Astrocyte of the spinal cord (primary cell): ENCODE data around the gene CALHM4.

Experiments used
- DNase-seq: peaks from one replicate; pipeline ENCODE4 v3.0.0; 2011; ENCODE audit warnings: low read depth, low spot score
- H3K4me3 ChIP-seq: 2 replicates; pipeline ENCODE4 v1.5.1; 2011; ENCODE audit warnings: low read depth, mild to moderate bottlenecking, low read length, moderate library complexity
- CTCF ChIP-seq: IDR thresholded peaks from 2 replicates; pipeline ENCODE4 v1.5.1; 2012; ENCODE audit warnings: low read depth, mild to moderate bottlenecking, low read length, inconsistent platforms
- in situ Hi-C: cut with HindIII; loops from 2 replicates; pipeline ENCODE4 v1.10.0; 2017; ENCODE audit warnings: low sequenced_read_pairs

The CALHM4 gene

DNA sequence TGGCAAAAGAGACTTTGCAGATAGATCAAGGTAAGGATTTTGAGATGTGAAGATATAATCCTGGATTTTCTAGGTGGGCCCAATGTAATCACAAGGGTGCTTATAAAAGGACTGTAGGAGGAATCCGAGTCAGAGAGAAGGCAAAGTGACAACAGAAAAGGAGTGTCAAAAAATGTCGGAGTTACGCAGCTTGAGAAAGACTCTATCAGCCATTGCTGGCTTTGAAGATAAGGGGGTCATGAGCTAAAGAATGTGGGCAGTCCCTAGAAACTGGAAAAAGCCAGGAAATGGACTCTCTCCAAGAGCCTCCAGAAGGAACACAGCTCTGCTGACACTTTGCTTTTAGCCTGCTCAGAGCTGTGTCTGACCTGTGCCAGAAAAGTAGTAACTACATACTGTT, 9.1 kb downstream of the CALHM4 start:
- in situ Hi-C loops = no loop called here
- no peak for TF ChIP-seq CTCF
- H3K4me3 ChIP-seq = no peak overlapping the region
- DNase-seq = no peak

DNA sequence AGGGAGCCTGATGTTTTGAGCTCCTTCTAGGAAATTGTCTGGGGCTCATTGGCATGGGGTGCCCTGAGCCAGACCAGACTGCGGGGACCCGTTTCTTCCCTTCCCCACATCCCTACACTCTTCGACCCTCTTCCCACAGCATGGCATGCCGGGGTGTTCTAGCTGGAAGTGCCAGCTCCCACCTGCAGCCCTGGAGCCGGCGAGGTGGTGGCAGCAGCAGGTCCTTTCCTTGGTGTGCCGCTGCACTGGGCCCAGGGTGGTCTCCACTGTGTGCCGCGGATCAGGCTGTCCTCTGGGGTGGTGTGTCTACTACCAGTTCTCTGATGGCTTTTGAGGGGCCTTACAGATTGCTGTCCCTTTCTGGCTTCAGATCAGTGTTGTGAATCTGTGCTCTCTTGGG, 10.3 kb downstream of the CALHM4 start:
- DNase-seq = no peak
- no peak overlapping the region for H3K4me3 ChIP-seq
- no peak for TF ChIP-seq CTCF
- in situ Hi-C loops = no loop called here

- no peak for TF ChIP-seq CTCF
- peak; percentile 59 for DNase-seq
- in situ Hi-C loops = no loop called here
- H3K4me3 ChIP-seq = no peak overlapping the region
Measured at GRCh38 chr6:116564311-116564710, 10.8 kb downstream of the CALHM4 start.

DNA sequence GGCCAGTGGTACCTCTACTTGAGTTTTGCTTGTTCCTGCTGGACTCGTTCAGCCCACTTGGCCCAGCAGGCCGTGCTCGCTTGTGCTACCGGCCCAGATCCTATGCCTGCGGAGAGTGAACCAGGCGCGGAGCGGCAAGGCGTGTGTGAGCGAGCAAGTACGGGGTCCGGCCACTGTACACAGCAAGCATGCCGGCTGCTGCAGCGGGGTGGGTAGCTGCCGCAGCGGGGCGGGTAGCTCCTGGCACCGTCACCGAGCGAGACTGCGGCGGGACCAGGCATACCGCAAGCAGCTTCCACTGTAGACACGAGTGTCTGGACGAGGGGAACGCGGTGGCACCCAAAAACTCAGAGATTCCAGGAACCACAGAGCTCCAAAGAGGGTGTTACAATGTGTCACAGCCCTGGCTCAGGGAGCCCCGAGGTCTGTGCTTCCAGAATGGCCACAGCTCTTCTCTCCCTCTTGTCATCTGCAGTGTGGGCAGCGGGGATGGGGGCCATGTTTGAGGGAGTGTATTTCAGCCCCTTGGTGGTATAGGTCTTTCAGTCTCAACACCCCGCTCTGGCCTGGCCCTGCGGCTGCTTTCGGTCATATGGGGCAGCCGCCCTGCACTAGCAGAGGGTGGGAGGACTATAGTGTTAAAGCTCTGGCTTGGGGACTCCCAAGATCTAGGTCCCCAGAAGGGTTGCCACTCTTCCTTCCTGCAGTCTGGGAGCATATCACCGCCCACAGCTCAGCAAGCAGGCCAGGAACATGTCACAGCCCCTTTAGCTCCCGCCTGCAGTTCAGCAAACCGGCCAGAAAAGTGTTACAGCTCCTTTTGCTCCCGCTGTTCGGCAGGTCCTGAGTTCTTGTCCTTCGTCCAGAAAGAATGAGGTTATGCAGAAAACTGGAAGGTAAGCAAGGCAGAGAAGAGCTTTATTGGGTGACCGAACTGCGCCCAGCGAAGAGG, 11.6 kb downstream of the CALHM4 start:
- DNase-seq = peak; percentile 23
- no peak for TF ChIP-seq CTCF
- in situ Hi-C loops = no loop called here
- H3K4me3 ChIP-seq = no peak overlapping the region

DNA sequence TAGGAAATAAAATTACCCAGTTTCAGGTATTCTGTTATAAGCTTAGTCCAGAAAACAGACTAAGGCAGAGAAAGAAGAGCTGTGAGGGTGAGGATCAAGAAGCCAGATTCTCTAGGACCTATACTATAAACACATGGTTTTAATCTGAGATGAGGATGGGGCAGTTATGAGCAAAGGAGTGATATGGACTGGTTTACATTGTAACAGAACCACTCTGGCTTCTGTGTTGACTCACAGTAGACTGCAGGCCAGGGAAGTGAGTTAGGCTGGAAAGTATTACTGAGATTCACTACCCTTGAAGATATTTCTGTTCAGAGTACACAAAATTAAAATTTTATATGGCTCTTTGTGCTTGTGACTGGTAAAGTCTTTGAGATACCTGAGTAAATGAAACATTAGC, 14.6 kb downstream of the CALHM4 start:
- in situ Hi-C loops = no loop called here
- no peak for TF ChIP-seq CTCF
- DNase-seq = no peak
- no peak overlapping the region for H3K4me3 ChIP-seq

- no peak for DNase-seq
- no peak for TF ChIP-seq CTCF
- H3K4me3 ChIP-seq = no peak overlapping the region
- in situ Hi-C loops = no loop called here
Measured at GRCh38 chr6:116568821-116569755, 15.5 kb downstream of the CALHM4 start.
